Panc1 (cell line): ENCODE results near the gene NPHP1. TPM values are rescaled to one million over a fixed set of nuclear protein-coding genes. Genes with fewer than 3 reads are reported as not detected.
"Not testable (repeated sequence)": the region's sequence is repeated elsewhere in the genome, so short reads cannot be mapped to it uniquely, and the experiment has no call there.

Experiments
- ATAC-seq: fragments of 200-7000 bp; cut with Tn5 transposase; 2 replicates; pipeline ENCODE4 v1.9.1; 2020; ENCODE audit warnings: mild to moderate bottlenecking, moderate library complexity
- Bru-seq: library from RNA; stranded (reverse); fragments of 400-500 nt; gene quantifications from one replicate; lab custom pipeline; 2021; lab: Mats Ljungman, UMichigan
- BruChase-seq, 2 experiments: library from RNA; stranded (reverse); fragments of 400-500 nt; gene quantifications; one replicate each; lab custom pipeline; 2021; lab: Mats Ljungman, UMichigan
- BruUV-seq: library from RNA; stranded (reverse); fragments of 400-500 nt; replicated peaks from 2 replicates; lab custom pipeline; 2021; lab: Mats Ljungman, UMichigan
- CTCF ChIA-PET: fragments of 300-600 bp; sonication (Branson Sonifier 250); formaldehyde crosslinking; loops from one replicate; lab custom pipeline; 2022; ENCODE audit warnings: antibody characterized with exemption; lab: Charles Lee
- POLR2A ChIA-PET: fragments of 300-600 bp; sonication (Branson Sonifier 250); formaldehyde crosslinking; loops from one replicate; lab custom pipeline; 2022; ENCODE audit warnings: antibody characterized with exemption; lab: Charles Lee
- DNase-seq: peaks from one replicate; pipeline ENCODE4 v3.0.0-alpha.2; 2010; ENCODE audit warnings: low read depth, low spot score
- H3K27ac ChIP-seq: 2 replicates; pipeline ENCODE4 v1.5.1; 2011; ENCODE audit warnings: mild to moderate bottlenecking, low read length, inconsistent platforms
- H3K27me3 ChIP-seq: fragments of 200-500 bp; sonication (Bioruptor generic); 2 replicates; pipeline ENCODE4 v1.6.0; 2014; ENCODE audit warnings: low read length, inconsistent platforms; ENCODE audit not compliant: control insufficient read depth, insufficient read depth
- H3K36me3 ChIP-seq: fragments of 200-500 bp; sonication (Bioruptor generic); 2 replicates; pipeline ENCODE4 v1.5.1; 2014; ENCODE audit warnings: inconsistent platforms, mild to moderate bottlenecking, low read length, moderate library complexity; ENCODE audit not compliant: control insufficient read depth, insufficient read depth
- H3K4me1 ChIP-seq: 2 replicates; pipeline ENCODE4 v1.5.1; 2011; ENCODE audit warnings: inconsistent platforms, mild to moderate bottlenecking, low read length, moderate library complexity; ENCODE audit not compliant: control insufficient read depth, insufficient read depth
- H3K4me3 ChIP-seq, 2 experiments: 2 replicates each; pipeline ENCODE4 v1.5.1; 2011 to 2012; ENCODE audit warnings: low read depth in 2 of 2, low read length in 2 of 2, mild to moderate bottlenecking in 2 of 2, inconsistent platforms in 1 of 2, moderate library complexity in 1 of 2
- H3K9me3 ChIP-seq: fragments of 200-500 bp; sonication (Bioruptor generic); 2 replicates; pipeline ENCODE4 v1.5.1; 2014; ENCODE audit warnings: low read depth, mild to moderate bottlenecking, inconsistent platforms, low read length, moderate library complexity; ENCODE audit not compliant: control insufficient read depth, insufficient read depth
- CTCF ChIP-seq: fragments of 450-650 bp; IDR thresholded peaks from 2 replicates; pipeline ENCODE4 v1.5.1; 2017; ENCODE audit warnings: mild to moderate bottlenecking
- POLR2AphosphoS5 ChIP-seq: IDR thresholded peaks from 2 replicates; pipeline ENCODE4 v1.6.1; 2012; ENCODE audit warnings: mild to moderate bottlenecking, low read depth, low read length, moderate library complexity
- REST ChIP-seq, 2 experiments: IDR thresholded peaks; 2 replicates each; pipeline ENCODE4 v1.6.1; 2011 to 2012; ENCODE audit warnings: low read depth in 2 of 2, control low read depth in 1 of 2, low read length in 1 of 2, mild to moderate bottlenecking in 1 of 2, moderate library complexity in 1 of 2; ENCODE audit not compliant: insufficient read depth in 1 of 2
- SIN3A ChIP-seq: IDR thresholded peaks from 2 replicates; pipeline ENCODE4 v1.6.1; 2012; ENCODE audit warnings: low read depth, mild to moderate bottlenecking, low read length, moderate library complexity, borderline replicate concordance; ENCODE audit not compliant: insufficient read depth
- TCF7L2 ChIP-seq: IDR thresholded peaks from 2 replicates; pipeline ENCODE4 v1.6.1; 2011; ENCODE audit warnings: mild to moderate bottlenecking, low read depth, low read length, inconsistent platforms
- in situ Hi-C: cut with HindIII; loops from 2 replicates; pipeline ENCODE4 v1.10.0; 2016; ENCODE audit warnings: low sequenced_read_pairs, low pct_unique_long_range_greater_than_20kb
- intact Hi-C: fragments of 100-400 bp; cut with micrococcal nuclease; formaldehyde crosslinking; loops from one replicate; pipeline ENCODE4 v1.10.0; 2022; ENCODE audit not compliant: unreplicated experiment
- long read RNA-seq: library from polyadenylated mRNA; unstranded; transcript quantifications from one replicate; pipeline ENCODE4 v2.0.0, GENCODE V29; 2021; ENCODE audit not compliant: unreplicated experiment
- polyA plus RNA-seq: library from polyadenylated mRNA; unstranded; fragments of >200 nt; gene quantifications from one replicate; pipeline ENCODE4 v1.2.1, GENCODE V29; 2012; ENCODE audit warnings: missing spikeins; ENCODE audit not compliant: insufficient read length
- total RNA-seq: library from RNA; stranded (reverse); gene quantifications from one replicate; pipeline ENCODE4 v1.2.1, GENCODE V29; 2021; ENCODE audit not compliant: unreplicated experiment

NPHP1 gene
- 7.2 TPM for total RNA-seq
- 8.7 TPM for polyA plus RNA-seq
- Bru-seq, nascent RNA: percentile 47 among the genes with signal in this experiment
- BruChase-seq, experiment 1, labeled RNA remaining after a 2-hour chase: percentile 46 among the genes with signal in this experiment
- BruChase-seq, experiment 2, labeled RNA remaining after a 6-hour chase: percentile 43 among the genes with signal in this experiment
- long read RNA-seq, partial matches to known transcripts: 0 of 9 reads
- long read RNA-seq, other reads (novel, unspliced or antisense): 4 of 9 reads

GRCh38 chr2:110204408-110205385 lies at the start of gene NPHP1:
TSS of gene NPHP1 (minus strand) at chr2:110205013. CDS start at chr2:110204968, 45 bp downstream.
- ChIA-PET CTCF (interaction anchor here (0.6 kb wide), 2 partner anchors 89 to 92 kb away, joined by 4 to 6 read pairs; partner anchors contain the start of gene MALL), POLR2A (interaction anchor here (0.6 kb wide), 1 partner anchor 29 kb away, joined by 4 read pairs; no protein-coding TSS in a partner anchor)
- no peaks in the 10 kb centered on the region for H3K9me3 ChIP-seq
- peak; percentile 96 for ATAC-seq
- TF ChIP-seq SIN3A: peak; percentile 79; the same call in 1 of the 2 replicates
- TF ChIP-seq CTCF: no peak
- TF ChIP-seq TCF7L2: no peak
- peak; percentile 63; the same call in 1 of the 2 replicates for TF ChIP-seq POLR2AphosphoS5
- no peak for TF ChIP-seq REST (IDR thresholded peaks at IDR 0.05; ENCODE audit: insufficient read depth in 1 of 2, low read depth in 2 of 2, low read length in 1 of 2)
- no peaks in the 10 kb centered on the region for H3K36me3 ChIP-seq
- peak within 1 kb of the TSS; percentile 89 for H3K27ac ChIP-seq
- no peak for DNase-seq
- intact Hi-C loops: no loop called here
- peaks cover 16% of the 10 kb centered on the region for H3K4me1 ChIP-seq
- in situ Hi-C loops: no loop called here
- BruUV-seq: no TSS peak
- H3K4me3 ChIP-seq: peak within 1 kb of the TSS; percentile 75 to 86
- H3K27me3 ChIP-seq: no peaks in the 10 kb centered on the region

- DNase-seq, CTCF ChIA-PET, H3K27me3 ChIP-seq, intact Hi-C loops, H3K9me3 ChIP-seq, H3K27ac ChIP-seq, in situ Hi-C loops, H3K36me3 ChIP-seq, H3K4me1 ChIP-seq, H3K4me3 ChIP-seq, ATAC-seq, POLR2A ChIA-PET: not testable (repeated sequence)
- TSS peak; percentile 78 for BruUV-seq
These were observed 43.4 kb upstream of the NPHP1 start for GRCh38 chr2:110248081-110248795.

- H3K36me3 ChIP-seq, BruUV-seq, H3K27ac ChIP-seq, CTCF ChIA-PET, in situ Hi-C loops, intact Hi-C loops, H3K4me1 ChIP-seq, H3K9me3 ChIP-seq, POLR2A ChIA-PET, H3K27me3 ChIP-seq, DNase-seq, H3K4me3 ChIP-seq: not testable (repeated sequence)
- peak; percentile 86 for ATAC-seq
These were observed 40.9 kb upstream of the NPHP1 start for GRCh38 chr2:110245488-110246435.

- CTCF ChIA-PET, POLR2A ChIA-PET, H3K27me3 ChIP-seq, H3K4me1 ChIP-seq, intact Hi-C loops, in situ Hi-C loops, BruUV-seq, ATAC-seq, H3K9me3 ChIP-seq, H3K27ac ChIP-seq, DNase-seq, H3K4me3 ChIP-seq, H3K36me3 ChIP-seq: not testable (repeated sequence)
These were observed 38.5 kb upstream of the NPHP1 start for GRCh38 chr2:110243283-110243682.
